Measurements from ENCODE around the gene C5.

Gene C5

GRCh38 chr9:120912958-120913646, 137.0 kb downstream of the C5 start:
- no peak for DNase-seq (ENCODE audit: low read depth, low spot score)

- no peak for DNase-seq (ENCODE audit: low read depth, low spot score)
Measured at GRCh38 chr9:120911295-120911837, 138.7 kb downstream of the C5 start.

GRCh38 chr9:120910643-120911042, 139.4 kb downstream of the C5 start:
- no peak for DNase-seq (ENCODE audit: low read depth, low spot score)

- DNase-seq (ENCODE audit: low read depth, low spot score), result no peak
Measured at GRCh38 chr9:120909904-120910303, 140.2 kb downstream of the C5 start.

DNA sequence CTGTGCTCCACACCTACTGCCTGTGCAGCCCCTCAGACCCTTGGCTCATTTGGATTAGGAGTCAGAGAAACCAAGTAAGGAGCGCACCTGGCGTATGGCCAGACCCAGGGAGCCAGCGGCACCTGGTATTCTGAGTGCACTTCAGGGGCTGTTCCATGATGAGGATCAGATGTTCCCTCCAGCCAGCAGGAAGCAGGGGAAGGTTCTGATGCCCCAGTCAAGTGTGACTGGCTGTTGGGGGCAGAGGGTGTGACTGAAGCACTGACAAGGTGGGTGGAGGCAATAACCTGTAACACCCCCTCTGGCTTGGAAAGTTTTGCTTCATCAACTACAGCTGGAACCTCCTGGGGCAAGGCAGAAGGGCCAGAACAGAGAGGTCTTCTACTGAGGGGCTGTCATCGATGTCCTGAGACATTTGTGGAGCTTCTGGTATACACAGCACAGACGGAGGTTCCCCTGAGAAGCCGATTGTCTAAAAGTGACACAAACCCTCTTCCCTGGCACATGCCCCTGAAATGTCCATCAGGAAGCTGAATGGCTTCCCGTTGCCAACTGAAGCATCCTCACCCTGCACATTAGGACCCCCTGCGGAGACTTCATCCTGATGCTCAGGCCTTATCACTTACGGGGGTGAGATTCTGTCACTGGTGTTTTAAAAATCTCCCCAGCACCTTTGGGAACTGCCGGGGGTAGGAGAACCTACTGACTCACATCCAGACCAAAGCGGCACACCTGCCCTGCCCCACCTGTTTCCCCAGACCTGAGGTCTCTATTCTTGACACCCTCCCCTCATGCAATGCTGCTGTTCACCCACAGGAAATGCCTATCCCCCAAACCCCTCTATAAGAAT, 144.5 kb downstream of the C5 start:
- no peak for DNase-seq (ENCODE audit: low read depth, low spot score)

DNA sequence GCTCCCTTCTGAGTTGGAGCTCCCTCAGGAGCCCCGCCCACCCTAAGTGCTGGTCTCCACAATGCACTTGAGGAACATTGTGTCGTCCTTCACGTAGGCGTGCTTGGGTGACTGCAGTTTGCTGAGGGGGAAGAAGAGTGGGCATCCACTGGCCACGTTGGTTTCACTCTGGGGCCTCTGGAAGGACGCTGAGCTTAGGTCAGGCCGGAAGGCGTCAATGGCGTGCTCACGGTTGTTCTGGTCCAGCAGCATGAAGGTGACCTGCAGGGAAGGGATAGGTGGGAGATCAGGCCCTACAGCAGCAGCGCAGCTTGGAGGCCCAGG, 145.1 kb downstream of the C5 start:
- DNase-seq (ENCODE audit: low read depth, low spot score), result no peak

DNA sequence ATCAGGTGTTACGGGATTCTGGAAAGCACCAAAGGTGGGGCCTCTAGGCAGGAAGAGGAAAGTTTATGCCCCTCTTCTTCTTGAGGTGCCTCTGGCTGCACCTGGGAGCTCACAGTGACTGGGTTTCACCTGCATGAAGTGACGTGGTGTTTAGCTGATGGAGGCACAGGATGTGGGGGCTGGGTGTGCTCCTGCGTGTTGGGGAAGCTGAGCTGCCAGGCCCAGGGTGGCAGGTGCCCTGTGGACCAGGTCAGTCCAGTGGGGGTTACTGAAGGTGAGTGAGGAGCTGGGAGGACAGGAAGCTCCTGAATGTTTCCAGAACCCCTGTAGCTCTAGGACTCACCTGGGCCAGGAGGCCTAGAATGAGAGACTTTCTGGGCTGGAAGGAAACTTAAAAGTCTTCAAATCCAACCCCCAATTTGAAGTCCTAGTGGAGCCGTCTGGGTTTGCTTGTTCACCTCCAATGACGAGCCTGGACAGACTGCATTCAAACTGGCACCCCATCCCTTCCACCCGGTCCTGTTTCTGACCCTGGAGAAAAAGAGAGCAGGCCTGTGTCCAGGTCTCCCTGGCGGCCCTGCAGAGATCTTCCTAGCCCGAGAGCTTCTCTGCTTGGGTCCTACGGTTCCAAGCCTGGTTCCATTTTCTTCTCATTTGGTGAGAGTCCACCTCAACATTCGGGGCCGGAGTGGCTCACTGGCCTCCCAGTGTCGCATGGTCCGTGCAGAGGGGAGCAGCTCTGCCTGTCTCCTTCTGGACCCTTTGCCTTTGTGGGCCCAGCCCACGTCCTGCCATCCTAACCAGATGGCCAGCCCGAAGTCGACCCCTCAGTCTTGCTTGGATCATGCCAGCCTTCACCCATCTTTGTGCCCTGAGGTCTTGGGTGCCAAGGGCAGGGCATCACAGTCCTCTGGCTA, 145.8 kb downstream of the C5 start:
- DNase-seq (ENCODE audit: low read depth, low spot score), result no peak

- DNase-seq (ENCODE audit: low read depth, low spot score), result no peak
Measured at GRCh38 chr9:120902569-120903535, 147.2 kb downstream of the C5 start.

Measured in brain pericyte (primary cell).